Left renal pelvis (tissue), 4 donors: Measurements from ENCODE around the gene PRXL2A. TPM values are rescaled to one million over a fixed set of nuclear protein-coding genes. Genes with fewer than 3 reads are reported as not detected.
A peak's percentile ranks its signal among the peaks of the same experiment; 100 is the strongest.

ENCODE experiments used
- DNase-seq, 4 donors: peaks; one replicate each; pipeline ENCODE4 v3.0.0-alpha.2; 2013; ENCODE audit warnings: low read depth in 4 of 4, low spot score in 3 of 4
- polyA plus RNA-seq, 4 donors: library from polyadenylated mRNA; unstranded; fragments of 120-200 nt; gene quantifications; one replicate each; pipeline ENCODE4 v1.2.1, GENCODE V29; 2013; ENCODE audit not compliant: insufficient read length in 4 of 4

Gene PRXL2A
- polyA plus RNA-seq, 4 donors: 115 to 128 (median 121) TPM

DNA sequence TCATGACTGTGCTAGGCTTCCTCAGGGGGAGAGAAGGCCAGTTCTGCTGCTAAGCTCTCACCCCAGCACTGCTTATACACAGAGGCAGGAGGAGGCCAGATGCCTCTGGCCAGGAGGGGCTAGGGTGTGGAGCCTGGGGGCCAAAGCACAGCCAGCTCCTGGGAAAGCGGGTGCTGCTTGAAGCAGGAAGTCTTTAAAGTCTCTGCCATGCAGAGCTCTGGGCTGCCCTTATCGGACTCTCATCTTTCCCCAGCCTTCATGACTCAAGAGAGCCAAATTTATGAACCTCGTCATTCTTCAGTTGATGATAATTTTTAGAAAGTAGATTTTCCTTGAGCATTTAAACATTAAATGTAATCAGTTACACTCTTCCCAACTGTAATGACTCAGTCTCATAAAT is 34.5 kb downstream of the PRXL2A start:
- DNase-seq: no peak

DNA sequence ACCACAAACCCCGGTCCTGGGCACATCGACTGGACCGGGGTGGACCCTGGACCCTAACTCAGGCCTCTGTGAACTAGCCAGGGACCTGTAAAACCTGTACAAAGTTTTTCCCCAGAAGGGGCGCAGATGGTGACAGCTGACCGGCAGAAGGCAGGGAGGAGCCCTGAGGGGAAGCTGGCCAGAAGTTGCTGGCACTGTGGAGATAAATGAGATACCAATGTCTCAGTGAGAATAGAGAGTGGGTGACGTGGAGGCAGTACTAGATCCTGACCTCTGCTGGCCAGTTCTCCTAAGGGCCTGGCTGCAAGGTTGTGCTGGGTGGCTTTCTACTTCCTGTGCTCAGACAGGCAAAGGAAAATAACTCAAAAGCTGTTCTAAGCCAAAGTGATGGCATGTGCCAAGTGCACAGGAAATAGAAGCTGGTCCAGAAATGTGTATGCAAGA is 35.2 kb downstream of the PRXL2A start:
- DNase-seq: no peak

DNA sequence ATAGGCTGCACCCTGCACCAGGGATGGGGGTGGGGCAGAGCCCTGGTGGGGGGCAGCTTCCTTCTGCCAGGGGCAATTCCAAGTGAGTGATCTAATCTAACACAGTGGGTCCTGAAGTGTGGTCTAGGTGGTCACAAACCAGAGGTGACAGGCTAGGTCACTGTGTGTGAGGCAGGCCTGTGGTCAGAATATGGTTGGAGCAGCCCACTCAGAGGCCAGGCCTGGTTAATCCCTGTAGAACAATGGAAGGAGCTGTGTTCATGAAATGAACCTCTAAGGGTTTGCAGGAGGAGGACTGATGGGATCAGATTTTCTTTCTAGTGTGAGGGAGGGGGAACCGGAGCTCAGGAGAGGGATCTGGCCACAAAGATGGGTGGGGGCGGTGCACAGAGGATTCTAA is 35.8 kb downstream of the PRXL2A start:
- DNase-seq: no peak

DNA sequence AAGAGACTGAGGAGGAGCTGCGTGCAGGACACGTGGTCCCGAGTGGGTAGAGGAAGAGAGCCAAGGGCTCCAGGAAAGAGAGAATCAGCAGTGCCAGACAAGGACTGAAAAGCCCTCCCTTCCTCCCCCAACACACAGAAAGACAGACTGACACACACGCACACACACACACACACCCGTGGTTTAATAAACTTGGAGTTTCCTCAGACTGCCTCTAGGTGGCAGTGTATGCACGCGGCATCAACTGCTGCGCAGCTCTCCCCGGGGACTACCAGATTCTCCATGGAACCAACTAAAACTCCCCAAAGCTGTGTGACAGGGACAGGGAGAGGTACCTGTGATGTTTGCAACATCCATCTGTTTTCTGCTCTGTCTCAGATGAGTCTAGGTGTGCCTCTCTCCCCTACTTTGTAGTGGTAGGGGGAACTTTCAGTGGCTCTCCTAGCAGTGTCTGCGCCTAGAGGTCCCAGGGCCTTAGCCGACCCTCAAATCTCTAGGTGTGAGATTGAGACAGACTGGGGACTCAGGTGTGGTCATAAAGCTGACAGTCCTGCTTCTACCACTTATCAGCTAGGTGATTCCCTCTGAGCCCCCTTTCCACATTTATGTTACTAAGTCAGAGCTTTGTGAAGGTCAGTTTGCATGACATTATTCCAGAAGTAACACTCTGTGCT is 36.4 kb downstream of the PRXL2A start:
- peak in 2 of 4 donors; percentile 49 to 52 for DNase-seq

DNA sequence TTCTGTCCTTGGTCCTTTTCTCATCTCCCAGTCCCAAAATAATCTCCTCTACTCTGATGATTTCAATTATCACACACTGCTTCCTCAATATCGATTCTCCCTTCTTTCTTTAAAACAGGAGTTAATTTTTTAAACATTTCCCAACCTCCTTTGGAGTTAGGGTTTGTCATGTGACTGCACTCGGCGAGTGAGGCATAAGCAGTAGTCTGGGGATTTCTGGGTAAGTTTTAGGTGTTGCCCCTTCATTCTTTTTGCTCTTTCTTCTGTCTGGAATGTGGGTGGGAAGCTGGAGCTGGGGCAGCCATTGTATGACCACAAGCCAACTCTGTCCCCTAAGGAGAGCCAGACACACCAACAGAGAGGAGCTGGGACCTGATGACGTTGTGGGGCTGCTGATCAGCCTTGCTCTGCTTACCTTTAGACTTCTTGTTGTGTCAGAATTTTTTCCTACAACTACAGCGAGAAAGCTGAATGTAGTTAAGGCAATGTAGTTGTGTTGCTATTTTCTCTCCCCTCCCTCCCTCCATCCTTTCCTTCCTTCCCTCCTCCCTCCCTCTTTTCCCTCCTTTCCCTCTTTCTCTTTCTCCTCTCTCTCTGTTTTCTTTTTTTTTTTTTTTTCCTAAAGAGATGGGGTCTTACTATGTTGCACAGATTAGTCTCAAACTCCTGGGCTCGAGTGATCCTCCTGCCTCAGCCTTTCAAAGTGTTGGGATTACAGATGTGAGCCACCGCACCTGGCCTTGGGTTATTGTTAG is 39.3 kb downstream of the PRXL2A start:
- DNase-seq: no peak

DNA sequence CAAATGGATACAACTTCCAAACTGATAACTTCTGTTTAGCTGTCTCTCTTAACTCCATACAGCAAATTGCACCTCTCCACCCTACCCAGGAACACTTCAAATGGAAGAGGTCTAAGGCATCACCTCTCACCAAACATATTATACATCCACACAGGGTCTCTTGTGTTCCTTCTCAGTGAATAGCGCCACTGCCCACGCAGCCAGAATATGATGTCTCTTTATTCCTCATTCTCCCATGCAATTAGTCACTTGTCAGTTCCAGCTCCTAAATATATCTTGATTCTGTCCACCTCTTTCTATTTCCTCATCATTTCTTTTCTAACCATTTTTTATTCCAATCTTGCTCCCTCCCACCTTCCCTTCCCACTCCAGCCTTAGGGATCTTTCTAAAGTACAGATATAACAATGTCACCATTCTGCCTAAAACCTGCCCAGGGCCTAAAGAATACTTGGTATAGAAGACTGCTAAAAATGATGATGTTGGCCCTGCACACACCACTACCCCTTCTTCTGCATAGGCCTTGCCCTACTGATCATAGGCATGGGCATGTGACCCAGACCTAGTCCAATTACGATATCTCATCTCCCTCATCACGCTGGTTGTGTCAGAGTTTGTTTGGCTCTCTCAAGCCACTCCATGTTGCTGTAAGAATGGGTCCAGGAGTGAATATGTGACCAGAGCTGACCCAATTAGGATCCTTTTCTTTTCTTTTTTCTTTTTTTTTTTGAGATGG is 40.0 kb downstream of the PRXL2A start:
- no peak for DNase-seq

DNA sequence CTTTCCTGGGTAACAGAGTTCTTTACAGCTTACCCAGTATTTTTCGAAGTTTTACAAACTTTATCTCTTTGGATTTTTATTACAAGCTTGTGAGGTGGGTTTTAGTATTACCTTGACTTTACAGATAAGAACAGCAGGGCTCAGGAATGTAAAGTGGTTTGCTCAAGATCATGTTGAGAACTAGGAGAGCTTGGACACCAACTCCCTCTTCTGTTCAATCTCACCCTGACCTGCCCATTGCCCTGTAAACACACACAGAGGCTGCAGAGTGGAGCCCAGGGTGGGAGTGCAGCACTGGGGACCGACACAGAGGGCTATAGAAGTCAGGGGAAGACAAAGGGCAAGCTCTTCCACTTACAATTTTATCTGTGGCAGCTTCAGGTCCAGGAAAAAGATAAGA is 41.2 kb downstream of the PRXL2A start:
- no peak for DNase-seq

DNA sequence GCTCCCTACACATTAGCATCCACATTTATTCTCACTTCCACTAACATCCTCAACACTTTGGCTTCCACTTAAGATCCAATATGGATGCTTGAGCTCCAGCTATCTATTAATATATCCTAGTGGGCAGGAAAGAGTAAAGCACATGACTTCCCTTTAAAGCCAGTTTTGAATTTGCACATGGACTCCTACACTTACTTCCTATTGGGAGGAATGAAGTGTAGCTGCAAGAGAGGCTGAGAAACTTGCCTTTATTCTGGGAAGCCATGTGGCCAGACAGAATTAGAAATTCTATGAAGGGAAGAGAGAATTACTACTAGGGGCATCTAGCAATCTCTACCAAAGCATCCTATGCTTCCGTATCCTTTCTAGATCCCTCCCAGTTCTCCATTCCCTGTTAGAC is 42.8 kb downstream of the PRXL2A start:
- DNase-seq: no peak

DNA sequence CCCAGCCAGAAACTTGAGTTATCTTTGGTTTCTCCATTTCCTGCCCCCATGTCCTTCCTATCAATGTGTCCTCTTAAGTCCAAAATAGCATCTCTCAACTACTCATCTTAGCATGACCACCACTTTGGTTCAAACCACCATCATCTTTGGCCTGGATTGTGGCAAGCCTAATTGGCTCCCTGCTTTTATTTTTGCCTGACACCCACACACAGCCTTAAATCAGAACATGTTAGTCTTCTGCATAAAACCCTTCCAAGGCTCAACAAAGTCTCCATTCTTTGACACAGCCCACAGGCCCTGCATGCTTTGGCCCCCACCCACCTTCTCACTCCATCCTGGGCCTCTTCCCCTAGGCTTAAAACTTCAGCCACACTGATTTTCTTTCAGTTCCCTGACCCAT is 43.7 kb downstream of the PRXL2A start:
- DNase-seq: no peak

DNA sequence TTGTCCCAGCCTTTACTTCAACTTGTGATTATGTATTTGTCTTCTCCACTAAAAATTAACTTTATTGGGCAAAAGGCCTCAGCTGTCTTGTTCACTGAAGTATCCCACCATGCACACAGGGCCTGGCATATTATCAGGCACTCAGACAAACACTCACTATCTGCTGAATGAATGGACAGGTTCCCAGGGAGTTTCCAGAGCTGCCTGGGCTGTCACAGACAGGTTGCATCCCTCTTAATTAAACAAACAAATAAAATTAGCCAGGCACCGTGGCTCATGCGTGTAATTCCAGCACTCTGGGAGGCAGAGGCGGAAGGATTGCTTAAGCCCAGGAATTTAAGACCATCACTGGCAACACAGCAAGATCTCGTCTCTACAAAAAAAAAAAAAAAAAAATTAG is 44.3 kb downstream of the PRXL2A start:
- no peak for DNase-seq

DNA sequence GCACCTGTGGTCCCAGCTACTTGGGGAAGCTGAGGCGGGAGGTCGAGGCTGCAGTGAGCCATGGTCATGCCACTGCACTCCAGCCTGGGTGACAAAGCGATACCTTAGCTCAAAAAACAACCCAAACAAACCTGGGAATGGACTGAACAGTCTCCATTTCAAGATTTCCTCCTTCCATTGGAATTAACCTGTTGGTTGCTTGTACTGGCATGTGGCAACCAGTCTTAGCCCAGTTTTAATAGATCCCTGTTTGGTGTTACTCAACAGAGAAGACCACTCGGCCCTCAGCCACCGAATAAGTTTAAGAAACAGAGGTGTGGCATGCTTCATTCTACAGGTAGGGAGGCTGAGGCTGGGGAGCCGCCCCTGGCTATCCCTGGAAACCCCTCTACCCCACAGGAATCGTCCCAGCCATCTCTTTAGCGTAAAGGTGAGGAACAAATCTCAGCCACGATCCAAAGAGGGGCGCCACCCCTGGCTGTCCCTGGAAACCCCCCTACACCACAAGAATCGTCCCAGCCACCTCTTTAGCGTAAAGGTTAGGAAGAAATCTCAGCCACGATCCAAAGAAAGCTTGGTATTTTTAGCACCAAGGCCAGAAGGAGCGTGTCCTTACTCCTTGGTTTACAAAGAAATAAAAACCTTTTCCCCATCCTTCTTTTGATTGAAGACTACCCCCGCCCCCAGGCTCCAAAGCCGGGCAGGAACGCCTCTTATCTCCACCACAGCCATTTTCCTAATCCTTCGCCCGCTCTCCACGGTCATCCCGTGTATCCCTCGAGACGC is 44.9 kb downstream of the PRXL2A start:
- no peak for DNase-seq

DNA sequence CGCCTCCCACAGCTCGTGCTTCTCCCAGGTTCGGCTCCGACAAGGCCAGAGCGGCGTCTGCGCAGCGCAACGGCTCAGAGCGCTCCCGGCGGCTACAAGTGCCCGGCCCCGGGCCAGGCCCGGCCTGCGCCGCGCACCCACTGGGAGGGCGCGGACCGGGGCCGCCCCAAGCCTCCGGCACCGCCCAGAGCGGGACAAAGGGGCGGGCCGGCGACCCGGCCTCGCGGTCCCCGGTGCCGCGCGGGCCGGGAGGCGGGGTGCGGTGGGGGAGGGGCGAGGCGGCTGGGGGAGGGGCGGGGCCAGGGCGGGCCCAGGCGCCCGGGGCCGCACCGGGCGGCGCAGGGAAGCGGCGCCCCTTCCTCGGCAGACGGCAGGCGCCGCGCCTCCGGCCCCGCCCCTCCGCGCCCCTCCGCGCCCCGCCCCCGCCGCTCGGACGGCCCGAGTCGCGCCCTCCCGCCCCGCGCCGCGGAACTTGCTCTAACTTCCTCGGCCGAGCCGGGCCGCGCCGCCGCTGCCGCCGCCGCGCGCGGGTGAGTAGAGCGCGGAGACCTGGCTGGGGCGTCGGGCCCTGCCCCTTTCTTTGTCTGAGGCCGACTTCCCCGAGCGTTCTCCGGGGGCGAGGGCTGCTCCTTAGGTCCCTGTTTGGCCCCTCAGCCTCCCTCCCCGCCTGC is 45.6 kb downstream of the PRXL2A start, which contains the start of gene TSPAN14:
Gene TSPAN14, plus strand, starts transcription at position 469 of the 671 bp plus-strand sequence. CDS start 34,924 bp downstream, outside the sequence.
- peak in 2 of 4 donors; percentile 60 for DNase-seq

DNA sequence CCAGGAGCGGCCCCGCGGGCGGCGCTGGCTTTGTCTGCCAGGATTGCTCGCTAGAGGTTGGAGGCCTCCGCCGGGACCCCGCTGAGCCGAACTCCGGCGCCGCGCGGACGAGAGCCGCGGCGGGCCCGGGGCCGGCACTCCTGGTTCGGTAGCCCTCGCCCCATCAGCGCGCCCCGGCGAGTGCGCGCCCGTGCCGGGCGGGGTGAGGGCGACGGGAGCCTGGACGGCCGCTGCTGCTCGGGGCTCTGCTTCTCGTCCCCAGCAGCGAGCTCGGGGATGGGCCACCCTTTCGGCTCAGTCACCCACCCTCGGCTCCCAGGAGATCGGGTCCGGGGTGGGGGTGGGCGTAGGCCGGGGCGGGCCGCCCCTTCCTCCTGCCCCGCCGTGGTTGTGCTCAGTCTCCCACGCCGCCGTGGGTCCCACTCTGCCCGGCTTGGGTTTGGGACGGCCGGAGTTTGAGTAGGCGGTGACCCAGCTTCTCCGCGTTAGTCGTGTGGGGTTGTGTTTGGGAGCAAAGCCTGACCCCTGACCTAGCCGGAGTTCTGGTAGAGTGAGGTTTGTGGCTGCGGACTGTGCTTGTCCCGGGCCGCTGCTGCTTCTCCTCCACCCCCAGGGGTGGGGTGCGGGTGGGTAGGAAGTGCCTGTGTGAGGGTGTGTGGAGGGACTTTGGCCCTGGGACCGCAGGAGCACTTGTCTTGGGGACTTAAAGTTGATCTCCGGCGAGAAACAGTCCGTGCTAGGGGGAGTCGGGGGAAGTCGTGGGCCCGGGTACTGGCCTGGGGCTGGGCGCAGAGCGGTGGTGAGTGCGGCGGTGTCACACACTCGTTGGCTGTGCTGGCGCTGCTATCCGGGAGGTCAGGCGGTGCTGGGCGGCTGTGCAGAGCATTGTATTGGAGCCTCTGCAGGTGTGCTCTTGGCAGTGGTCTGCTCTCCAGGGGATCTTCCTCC is 46.4 kb downstream of the PRXL2A start:
- DNase-seq: no peak

DNA sequence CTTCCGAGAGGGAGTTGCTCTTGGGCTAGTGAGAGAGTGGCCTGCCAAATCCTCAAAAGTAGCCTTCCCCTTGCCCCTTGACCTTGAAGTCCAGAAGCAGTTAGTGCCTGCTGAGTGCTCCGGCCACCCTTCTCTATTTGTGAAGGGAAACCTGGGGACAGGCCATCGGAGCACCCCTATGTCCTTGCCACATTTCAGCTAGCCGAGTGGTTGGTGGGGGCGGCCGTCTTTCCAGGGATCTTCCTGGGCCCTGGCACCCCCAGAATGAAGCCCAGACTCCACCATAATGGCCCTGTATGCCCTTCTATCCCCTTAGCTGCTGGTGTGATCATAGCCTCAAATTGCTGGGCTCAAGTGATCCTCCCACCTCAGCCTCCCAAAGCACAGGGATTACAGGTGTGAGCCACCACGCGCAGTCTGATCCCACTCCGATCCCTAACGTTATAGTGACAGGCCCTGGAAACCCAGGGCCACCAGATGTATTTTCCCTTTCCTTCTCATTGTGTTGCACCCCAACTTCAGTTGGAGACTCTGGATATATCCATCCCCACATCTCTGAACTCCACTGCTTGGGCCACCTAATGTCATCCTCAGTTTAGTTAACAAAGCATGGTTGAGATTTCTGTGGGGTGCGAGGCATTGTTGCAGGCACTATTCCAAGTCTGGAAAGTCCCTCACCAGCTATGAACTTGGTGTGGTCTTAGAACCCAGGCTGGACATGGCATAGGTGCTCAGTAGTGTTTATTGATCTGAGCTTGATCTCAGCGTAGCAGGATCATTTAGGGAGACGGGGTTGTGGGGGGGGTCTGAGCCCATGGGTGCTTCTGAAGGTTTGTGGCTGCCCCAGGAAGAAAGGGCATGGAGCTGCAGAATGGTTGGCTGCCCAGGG is 47.4 kb downstream of the PRXL2A start:
- no peak for DNase-seq

DNA sequence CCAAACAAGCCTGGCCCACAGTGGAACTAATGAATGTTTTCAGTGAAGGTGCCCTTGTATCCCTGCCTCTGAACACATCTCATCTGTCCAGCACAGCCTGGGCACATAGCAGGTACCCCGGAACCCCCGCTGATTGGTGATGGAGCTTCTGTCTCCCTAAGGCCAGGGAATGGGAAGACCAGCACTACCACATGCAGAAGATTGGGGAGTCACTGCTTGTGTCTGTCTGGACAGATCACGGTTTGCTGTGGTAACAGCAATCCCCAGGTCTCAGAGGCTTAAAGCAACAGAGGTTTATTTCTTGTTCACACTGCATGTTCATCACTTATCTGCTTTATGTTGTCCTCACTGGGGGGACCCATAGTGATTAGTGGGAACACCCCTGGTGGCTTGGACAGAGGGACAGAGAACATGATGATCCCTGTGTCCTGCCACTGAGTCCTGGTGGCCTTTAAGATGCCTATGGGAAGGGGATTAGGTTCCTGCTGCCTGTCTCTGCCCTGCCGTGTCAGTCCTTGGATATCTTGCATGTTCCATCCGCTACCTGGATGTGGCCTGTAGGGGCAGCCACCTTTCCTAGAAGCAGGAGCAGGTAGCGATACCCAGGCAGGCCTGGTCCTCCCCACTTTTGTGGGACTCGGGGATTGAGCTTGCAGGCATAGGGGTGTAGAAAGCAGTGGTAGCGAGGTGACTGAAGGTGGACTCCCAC is 49.4 kb downstream of the PRXL2A start:
- no peak for DNase-seq

DNA sequence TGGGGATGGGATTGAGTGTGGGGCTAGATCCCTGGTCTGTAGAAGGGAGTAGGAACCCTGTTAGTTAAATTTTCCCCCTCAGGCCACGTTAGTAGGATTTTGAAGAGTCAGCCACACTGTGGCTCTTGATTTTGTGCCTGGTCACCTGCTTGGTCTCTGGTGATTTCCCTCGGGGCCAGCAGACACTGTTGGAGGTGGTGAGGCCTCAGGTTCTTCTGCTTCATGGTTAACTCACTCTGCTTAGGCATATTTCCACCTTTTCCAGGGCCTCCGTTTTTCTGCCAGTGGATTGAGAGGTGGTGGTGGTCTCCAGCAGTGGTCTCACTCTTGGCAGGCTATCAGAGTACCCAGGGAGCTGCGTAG is 49.9 kb downstream of the PRXL2A start:
- no peak for DNase-seq

DNA sequence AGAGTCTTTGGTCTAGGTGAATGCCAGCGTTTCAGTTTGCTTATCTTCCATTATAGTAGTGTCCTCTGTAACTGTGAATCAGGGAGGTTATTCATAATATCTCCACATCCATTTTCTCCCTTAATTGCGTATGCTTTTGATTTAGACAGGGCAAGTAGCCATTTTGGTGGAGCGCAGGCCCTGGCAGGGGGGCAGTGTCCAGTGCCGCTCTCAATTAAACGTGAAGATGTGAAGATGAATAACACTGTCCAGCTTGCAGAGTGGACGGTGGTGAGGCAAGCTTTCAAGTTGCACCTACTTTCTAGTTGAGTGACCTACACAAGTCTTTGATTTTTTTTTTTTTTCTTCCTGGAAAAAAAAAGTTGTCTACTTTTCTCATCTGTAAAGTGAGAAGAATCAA is 50.3 kb downstream of the PRXL2A start:
- DNase-seq: no peak
